GM19468 (cell line): Measurements from ENCODE around the gene ADI1.
"Not testable (repeated sequence)": the region's sequence is repeated elsewhere in the genome, so short reads cannot be mapped to it uniquely, and the experiment has no call there.

ENCODE experiments used
- ATAC-seq: cut with Tn5 transposase; IDR thresholded peaks from one replicate; pipeline ENCODE4 v1.9.1; 2021; ENCODE audit warnings: mild to moderate bottlenecking, moderate library complexity, moderate number of reproducible peaks; ENCODE audit not compliant: unreplicated experiment; ENCODE audit errors: extremely low read depth

The ADI1 gene

GRCh38 chr2:3496708-3497080 lies 22.6 kb downstream of the ADI1 start:
- ATAC-seq: not testable (repeated sequence)

- no peak for ATAC-seq
These were observed 24.2 kb downstream of the ADI1 start for GRCh38 chr2:3494984-3495666.

DNA sequence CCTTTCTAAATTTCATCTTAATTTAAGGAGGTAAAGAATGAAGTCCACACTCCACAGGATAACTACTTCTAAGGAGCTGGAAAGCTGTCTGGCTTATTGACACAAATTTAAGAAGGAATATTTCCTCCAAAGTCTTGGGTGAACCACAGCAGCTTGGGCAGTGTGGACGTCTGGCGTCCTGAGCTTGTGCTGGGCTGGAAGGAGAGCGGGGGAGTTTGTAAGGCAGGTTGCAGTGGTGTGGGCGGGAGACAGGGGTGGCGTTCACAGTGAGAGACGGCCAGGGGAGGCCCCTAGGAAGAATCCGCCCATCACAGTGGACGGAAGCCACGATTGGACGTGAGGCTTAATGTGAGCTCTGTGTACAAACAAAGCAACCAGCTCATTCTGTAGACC lies 25.7 kb downstream of the ADI1 start:
- ATAC-seq: no peak

- ATAC-seq: no peak
These were observed 26.2 kb downstream of the ADI1 start for GRCh38 chr2:3492951-3493614.

DNA sequence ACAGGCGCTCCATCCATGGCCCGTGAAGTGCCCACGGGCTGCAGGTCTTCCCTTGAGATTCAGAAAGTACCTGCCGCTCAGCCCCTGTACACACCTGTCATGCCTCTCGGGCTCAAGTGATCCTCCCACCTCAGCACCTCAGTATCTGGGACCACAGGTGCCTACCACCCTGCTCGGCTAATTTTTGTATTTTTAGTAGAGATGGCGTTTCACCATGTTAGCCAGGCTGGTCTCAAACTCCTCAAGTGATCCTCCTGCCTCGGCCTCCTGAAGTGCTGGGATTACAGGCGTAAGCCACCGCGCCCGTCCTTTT lies 26.9 kb downstream of the ADI1 start:
- not testable (repeated sequence) for ATAC-seq

- no peak for ATAC-seq
These were observed 27.4 kb downstream of the ADI1 start for GRCh38 chr2:3491716-3492474.

DNA sequence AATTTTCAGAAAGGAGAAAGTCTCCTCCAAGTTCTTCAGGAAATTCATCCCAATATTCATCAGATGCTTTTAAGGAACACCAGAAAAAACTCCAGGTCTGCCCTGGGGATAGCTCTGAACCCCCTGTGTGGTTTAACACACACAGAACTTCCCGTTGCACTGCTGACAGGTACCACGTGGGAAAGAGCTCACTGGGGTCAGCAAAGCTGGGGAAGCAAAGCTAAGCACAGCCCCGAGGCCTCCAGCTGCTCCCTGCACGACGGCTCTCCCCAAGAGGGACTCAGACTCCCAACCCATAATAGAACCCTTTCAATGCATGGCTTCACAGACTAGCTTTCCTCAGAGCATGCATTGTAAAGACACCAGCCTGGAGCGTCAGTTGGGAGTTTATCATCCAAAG lies 28.0 kb downstream of the ADI1 start:
- ATAC-seq: no peak

DNA sequence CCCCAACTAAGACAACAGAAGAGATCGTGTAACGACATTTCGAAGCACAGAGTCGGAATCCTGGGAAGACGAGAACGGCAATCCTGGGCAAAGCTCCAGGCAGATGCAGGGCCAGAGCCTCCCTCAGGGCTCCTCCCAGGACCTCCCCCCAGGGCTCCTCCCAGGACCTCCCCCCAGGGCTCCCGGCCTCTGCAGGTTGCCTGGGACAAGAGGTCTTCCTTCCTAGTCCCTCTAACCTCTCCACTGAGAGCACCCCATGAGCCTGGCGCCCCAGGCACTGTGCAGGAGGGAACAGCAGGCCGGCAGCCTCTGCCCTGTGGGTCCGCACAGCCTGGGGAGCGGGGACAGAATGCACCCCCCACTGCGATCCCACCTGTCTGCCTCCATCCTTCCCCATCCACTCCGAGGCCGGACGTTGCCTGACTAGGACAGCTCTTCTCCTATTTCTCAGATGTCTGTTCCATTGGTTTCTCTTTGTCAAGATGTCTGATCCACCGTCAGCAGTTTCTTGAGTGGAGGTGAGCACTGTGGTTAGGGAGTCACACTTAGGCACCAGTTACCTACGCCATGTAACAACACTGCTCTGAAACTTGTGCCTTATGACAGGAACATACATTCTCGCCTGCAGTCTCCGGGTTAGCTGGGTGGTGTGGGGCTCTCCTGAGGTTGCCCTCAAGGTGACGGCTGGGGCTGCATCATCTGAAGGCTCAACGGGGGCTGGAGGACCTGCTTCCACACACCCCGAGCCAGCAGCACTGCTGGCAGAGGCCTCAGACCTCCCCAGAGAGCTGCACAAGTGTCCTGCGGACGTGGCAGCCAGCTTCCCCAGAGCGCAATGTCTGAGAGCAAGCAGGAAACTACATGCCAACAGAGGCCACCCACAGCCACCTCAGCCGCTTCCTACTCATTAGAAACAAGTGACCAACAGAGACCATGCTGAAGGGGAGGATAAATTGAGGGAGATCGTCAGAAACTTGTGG lies 28.9 kb downstream of the ADI1 start:
- no peak for ATAC-seq

GRCh38 chr2:3489764-3490115 lies 29.6 kb downstream of the ADI1 start:
- ATAC-seq: no peak

DNA sequence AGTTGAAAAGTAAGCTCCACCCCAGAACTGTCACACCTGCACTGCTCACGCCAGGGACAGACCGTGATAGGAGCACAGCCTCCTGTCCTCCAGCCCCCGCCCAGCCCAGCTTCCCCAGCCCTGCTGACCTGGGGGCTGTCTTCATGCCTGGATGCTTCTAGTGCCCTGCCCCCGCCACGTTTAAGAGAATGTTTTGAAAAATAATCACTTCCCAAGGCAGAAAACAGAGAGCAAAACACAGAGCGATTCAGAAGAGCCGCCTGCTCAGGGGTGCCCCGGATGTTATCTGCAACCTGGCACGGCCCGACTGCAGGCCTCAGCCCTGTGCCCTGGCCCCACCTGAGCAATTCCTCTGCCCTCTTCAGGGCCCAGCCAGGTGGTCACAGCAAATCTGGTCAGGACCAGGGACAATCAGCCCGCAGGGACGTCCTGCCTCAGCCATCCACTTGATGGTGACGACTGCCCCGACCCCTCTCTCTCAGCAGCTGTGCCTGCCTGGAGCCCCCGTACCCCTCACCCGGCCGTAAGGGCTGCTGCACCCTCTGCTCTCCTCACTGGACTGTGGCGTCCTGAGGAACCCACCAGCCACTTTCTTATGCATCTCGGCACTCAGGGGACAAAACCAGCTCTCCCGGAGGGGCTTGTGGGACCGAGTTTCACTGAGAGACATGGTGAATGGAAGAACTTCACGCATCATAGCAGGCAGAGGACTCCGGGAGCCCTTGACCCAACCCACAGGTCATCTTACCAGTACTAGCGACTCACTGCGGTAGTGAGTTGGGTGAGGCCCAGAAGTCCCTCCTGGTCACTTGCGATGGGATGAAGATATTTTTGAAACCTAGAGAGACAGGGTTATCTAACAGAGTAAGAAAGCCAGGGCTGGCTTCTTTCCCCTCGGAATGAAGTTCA lies 30.2 kb downstream of the ADI1 start:
- ATAC-seq: no peak

DNA sequence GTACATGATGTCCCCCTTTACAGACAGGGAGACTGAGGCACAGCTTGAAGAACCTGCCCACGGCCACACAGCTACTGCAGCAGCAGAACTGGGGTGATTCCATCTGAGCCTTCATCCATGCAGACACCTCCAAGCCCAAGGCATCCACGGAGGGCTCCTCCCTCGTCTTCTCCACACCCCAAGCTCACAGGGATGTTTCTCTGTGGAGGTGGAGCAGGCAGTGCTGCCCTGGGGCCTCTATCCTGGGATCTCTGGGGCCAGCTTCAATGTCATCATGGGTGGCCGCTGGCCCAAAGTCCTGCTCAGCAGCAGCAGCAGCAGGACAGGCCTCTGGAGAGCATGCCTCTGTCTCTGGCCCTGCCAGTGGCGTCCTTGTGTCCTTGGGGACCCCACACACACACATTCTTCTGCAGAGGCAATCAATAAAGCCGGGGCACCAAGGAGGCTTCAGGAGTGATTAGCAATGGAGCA lies 31.2 kb downstream of the ADI1 start:
- no peak for ATAC-seq

GRCh38 chr2:3487432-3487831 lies 31.9 kb downstream of the ADI1 start:
- ATAC-seq: no peak

GRCh38 chr2:3487028-3487425 lies 32.3 kb downstream of the ADI1 start:
- no peak for ATAC-seq

DNA sequence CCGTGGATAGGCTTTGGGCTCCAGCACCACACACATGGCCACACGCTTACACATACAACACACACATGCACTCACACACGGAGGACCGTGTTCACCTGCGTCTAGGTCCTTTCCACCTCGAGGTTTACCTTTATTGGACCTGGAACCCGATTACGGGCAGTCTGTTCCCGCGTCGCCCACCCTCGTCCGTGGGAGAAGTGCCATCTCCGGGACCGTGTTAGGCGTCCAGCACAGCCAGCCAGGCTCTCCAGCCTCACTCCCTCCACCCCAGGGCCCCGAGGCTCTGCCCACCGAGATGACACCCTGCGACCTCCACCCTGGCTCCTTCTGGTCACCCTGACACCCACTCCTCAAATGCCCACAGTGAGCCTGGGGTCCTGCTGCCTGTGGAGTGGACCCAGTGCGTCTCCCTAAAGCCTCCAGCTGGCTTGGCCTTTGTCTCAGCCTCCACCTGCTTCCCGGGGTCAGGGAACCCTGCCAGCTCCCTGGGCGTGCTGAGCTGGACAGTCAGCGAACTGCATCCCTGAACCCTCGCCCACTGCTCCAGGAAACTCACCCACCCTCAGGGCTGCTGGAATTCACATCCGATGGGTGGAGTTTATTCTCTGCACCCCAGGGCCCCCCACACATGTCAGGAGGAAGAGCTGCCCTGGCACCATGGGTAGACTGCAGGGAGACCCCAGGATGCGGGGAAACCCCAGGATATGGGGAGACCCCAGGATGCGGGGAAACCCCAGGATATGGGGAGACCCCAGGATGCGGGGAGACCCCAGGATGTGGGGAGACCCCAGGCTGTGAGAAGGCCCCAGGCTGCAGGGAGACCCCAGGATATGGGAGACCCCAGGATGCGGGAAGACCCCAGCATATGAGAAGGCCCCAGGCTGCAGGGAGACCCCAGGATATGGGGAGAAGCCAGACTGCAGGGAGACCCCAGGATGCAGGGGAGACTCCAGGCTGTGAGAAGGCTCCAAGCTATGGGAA lies 33.0 kb downstream of the ADI1 start:
- ATAC-seq: no peak

GRCh38 chr2:3485166-3485565 lies 34.2 kb downstream of the ADI1 start:
- no peak for ATAC-seq

GRCh38 chr2:3483986-3484960 lies 35.1 kb downstream of the ADI1 start:
- no peak for ATAC-seq
